K562 (cell line): ENCODE measurements around the gene HDAC9. TPM values are rescaled to one million over a fixed set of nuclear protein-coding genes. Genes with fewer than 3 reads are reported as not detected.

Experiments
- FOXP1 ChIP-seq: sonication (generic); formaldehyde crosslinking; IDR thresholded peaks from 2 replicates; pipeline ENCODE4 v1.8.0; 2022; ENCODE audit warnings: mild to moderate bottlenecking, missing genetic modification reagents
- MITF ChIP-seq: IDR thresholded peaks from 2 replicates; pipeline ENCODE4 v1.6.1; 2014; ENCODE audit warnings: antibody characterized with exemption
- POLR2AphosphoS5 ChIP-seq: IDR thresholded peaks from 2 replicates; pipeline ENCODE4 v1.6.1; 2011; ENCODE audit warnings: mild to moderate bottlenecking, low read depth, low read length, moderate library complexity; ENCODE audit not compliant: control insufficient read depth, insufficient read depth
- RNF2 ChIP-seq: sonication (generic); IDR thresholded peaks from 2 replicates; pipeline ENCODE4 v1.6.1; 2016
- SMARCC2 ChIP-seq: fragments of 450-650 bp; IDR thresholded peaks from 2 replicates; pipeline ENCODE4 v1.6.1; 2017; ENCODE audit warnings: antibody characterized with exemption, moderate library complexity, mild to moderate bottlenecking, low read depth
- STAT5B ChIP-seq: fragments of 250-450 bp; sonication (Bioruptor Pico); IDR thresholded peaks from 2 replicates; pipeline ENCODE4 v1.8.0; 2021; ENCODE audit warnings: mild to moderate bottlenecking, inconsistent platforms
- VEZF1 ChIP-seq: fragments of 200-800 bp; sonication (Bioruptor generic); IDR thresholded peaks from 2 replicates; pipeline ENCODE4 v1.6.1; 2017; ENCODE audit warnings: missing genetic modification characterization, missing compliant biosample characterization
- ZFP1 ChIP-seq: fragments of 450-650 bp; formaldehyde crosslinking; IDR thresholded peaks from 2 replicates; pipeline ENCODE4 v1.4.0; 2020; ENCODE audit warnings: mild to moderate bottlenecking, mixed read lengths
- ZNF253 ChIP-seq: fragments of 250-450 bp; sonication (Bioruptor Pico); conservative IDR thresholded peaks from 2 replicates; pipeline ENCODE4 v1.6.1; 2021; ENCODE audit warnings: mild to moderate bottlenecking
- ZNF324 ChIP-seq: fragments of 250-450 bp; sonication (Bioruptor Pico); IDR thresholded peaks from 2 replicates; pipeline ENCODE4 v1.4.0; 2020; ENCODE audit warnings: mild to moderate bottlenecking
- ZNF436 ChIP-seq: fragments of 250-450, 450-650 bp; sonication (Bioruptor Pico); formaldehyde crosslinking; IDR thresholded peaks from 2 replicates; pipeline ENCODE4 v1.7.0; 2020; ENCODE audit warnings: mild to moderate bottlenecking
- polyA plus RNA-seq, 8 experiments: library from polyadenylated mRNA; depleted of rRNA in 4 of 8; stranded (reverse) in 5 of 8; unstranded in 3 of 8; fragments of >200 nt; fragmentation: Nextera tagmentation in 2 of 8; fragmentation: Illumina TruSeq in 1 of 8; extraction: Ambion mirVana in 2 of 8; extraction: Trizol in 1 of 8; gene quantifications; 2 replicates each; pipeline versions ENCODE4 v1.2.1 to v1.2.3, GENCODE V29; 2011 to 2014; ENCODE audit warnings: inconsistent platforms in 1 of 8, missing spikeins in 1 of 8
- total RNA-seq, 7 experiments: library from RNA; depleted of rRNA in 6 of 7; stranded (reverse); fragments of >200 nt in 6 of 7; fragmentation: Illumina TruSeq in 2 of 7; extraction: Trizol in 2 of 7; gene quantifications; 2 replicates each; pipeline versions ENCODE4 v1.2.1 to v1.2.3, GENCODE V29; 2011 to 2021; ENCODE audit warnings: low replicate concordance in 1 of 7
- TF ChIP-seq, protein P1 (sequence below): fragments of 450-650 bp; formaldehyde crosslinking; conservative IDR thresholded peaks from 2 replicates; pipeline ENCODE4 v1.4.0; 2022; ENCODE audit warnings: mild to moderate bottlenecking, missing genetic modification characterization
- TF ChIP-seq, protein P2 (sequence below), 2 experiments: fragments of 450-650 bp in 1 of 2; sonication (generic) in 1 of 2; formaldehyde crosslinking in 1 of 2; IDR thresholded peaks in 1 of 2; conservative IDR thresholded peaks in 1 of 2; 2 replicates each; pipeline versions ENCODE4 v1.6.1 to v1.8.1; 2016 to 2023; ENCODE audit warnings: mild to moderate bottlenecking in 2 of 2, moderate library complexity in 2 of 2, inconsistent platforms in 1 of 2, missing genetic modification reagents in 1 of 2
- TF ChIP-seq, protein P3 (sequence below), 2 experiments: fragments of 450-650 bp in 1 of 2; sonication (generic) in 1 of 2; formaldehyde crosslinking in 1 of 2; IDR thresholded peaks; 2 replicates each; pipeline versions ENCODE4 v1.7.1 to v1.9.0; 2016 to 2022; ENCODE audit warnings: inconsistent platforms in 1 of 2, mild to moderate bottlenecking in 1 of 2, missing genetic modification reagents in 1 of 2

Gene HDAC9
- total and polyA plus RNA-seq, 9 of the 15 experiments (the other 6 are each of a cell fraction or from before 2014, with no cell fraction given), result 0.08 to 0.91 (median 0.33) TPM

GRCh38 chr7:18684916-18685315, 189.4 kb downstream of the HDAC9 start (continued):
- TF ChIP-seq, protein P1, sequence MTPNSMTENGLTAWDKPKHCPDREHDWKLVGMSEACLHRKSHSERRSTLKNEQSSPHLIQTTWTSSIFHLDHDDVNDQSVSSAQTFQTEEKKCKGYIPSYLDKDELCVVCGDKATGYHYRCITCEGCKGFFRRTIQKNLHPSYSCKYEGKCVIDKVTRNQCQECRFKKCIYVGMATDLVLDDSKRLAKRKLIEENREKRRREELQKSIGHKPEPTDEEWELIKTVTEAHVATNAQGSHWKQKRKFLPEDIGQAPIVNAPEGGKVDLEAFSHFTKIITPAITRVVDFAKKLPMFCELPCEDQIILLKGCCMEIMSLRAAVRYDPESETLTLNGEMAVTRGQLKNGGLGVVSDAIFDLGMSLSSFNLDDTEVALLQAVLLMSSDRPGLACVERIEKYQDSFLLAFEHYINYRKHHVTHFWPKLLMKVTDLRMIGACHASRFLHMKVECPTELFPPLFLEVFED (CRISPR knock-in tag), result no peak
- TF ChIP-seq ZNF253 (CRISPR knock-in tag) (no peak), ZNF436 (CRISPR knock-in tag) (no peak), POLR2AphosphoS5 (no peak), STAT5B (CRISPR knock-in tag) (no peak), VEZF1 (CRISPR knock-in tag) (no peak), FOXP1 (no peak), MITF (no peak), ZNF324 (CRISPR knock-in tag) (no peak), SMARCC2 (no peak), RNF2 (no peak), ZFP1 (CRISPR knock-in tag) (no peak)
- TF ChIP-seq, protein P2, sequence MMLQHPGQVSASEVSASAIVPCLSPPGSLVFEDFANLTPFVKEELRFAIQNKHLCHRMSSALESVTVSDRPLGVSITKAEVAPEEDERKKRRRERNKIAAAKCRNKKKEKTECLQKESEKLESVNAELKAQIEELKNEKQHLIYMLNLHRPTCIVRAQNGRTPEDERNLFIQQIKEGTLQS (IDR thresholded peaks at IDR 0.05), result no peak
- TF ChIP-seq, protein P2 (CRISPR knock-in tag; conservative IDR thresholded peaks at IDR 0.05), result no peak
- TF ChIP-seq, protein P3, sequence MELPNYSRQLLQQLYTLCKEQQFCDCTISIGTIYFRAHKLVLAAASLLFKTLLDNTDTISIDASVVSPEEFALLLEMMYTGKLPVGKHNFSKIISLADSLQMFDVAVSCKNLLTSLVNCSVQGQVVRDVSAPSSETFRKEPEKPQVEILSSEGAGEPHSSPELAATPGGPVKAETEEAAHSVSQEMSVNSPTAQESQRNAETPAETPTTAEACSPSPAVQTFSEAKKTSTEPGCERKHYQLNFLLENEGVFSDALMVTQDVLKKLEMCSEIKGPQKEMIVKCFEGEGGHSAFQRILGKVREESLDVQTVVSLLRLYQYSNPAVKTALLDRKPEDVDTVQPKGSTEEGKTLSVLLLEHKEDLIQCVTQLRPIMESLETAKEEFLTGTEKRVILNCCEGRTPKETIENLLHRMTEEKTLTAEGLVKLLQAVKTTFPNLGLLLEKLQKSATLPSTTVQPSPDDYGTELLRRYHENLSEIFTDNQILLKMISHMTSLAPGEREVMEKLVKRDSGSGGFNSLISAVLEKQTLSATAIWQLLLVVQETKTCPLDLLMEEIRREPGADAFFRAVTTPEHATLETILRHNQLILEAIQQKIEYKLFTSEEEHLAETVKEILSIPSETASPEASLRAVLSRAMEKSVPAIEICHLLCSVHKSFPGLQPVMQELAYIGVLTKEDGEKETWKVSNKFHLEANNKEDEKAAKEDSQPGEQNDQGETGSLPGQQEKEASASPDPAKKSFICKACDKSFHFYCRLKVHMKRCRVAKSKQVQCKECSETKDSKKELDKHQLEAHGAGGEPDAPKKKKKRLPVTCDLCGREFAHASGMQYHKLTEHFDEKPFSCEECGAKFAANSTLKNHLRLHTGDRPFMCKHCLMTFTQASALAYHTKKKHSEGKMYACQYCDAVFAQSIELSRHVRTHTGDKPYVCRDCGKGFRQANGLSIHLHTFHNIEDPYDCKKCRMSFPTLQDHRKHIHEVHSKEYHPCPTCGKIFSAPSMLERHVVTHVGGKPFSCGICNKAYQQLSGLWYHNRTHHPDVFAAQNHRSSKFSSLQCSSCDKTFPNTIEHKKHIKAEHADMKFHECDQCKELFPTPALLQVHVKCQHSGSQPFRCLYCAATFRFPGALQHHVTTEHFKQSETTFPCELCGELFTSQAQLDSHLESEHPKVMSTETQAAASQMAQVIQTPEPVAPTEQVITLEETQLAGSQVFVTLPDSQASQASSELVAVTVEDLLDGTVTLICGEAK (IDR thresholded peaks at IDR 0.05), result no peak
- TF ChIP-seq, protein P3 (CRISPR knock-in tag; IDR thresholded peaks at IDR 0.05), result no peak
